ENCODE measurements around the gene ZHX3.

The ZHX3 gene

GRCh38 chr20:41167481-41168253 lies 149.9 kb downstream of the ZHX3 start:
- no peak for DNase-seq

DNA sequence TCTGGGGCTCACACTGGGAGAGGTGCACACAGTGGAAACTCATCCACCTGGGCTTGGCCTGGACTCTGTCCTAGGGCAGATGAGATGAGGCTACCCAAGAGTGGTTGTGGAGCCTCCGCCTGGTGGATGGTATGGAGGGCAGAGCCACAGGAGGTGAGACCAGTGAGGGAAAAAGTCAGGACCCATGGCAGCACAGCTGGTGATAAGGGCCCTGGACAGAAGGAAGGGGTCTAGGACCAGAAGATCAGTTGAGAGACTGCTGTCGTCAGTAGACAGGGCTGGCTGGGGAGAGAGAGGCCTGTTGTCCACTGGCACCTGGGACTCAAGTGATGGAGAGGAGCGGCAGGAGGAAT lies 150.4 kb downstream of the ZHX3 start:
- no peak for DNase-seq

- no peak for DNase-seq
Measured at GRCh38 chr20:41166201-41167117, 151.1 kb downstream of the ZHX3 start.

DNA sequence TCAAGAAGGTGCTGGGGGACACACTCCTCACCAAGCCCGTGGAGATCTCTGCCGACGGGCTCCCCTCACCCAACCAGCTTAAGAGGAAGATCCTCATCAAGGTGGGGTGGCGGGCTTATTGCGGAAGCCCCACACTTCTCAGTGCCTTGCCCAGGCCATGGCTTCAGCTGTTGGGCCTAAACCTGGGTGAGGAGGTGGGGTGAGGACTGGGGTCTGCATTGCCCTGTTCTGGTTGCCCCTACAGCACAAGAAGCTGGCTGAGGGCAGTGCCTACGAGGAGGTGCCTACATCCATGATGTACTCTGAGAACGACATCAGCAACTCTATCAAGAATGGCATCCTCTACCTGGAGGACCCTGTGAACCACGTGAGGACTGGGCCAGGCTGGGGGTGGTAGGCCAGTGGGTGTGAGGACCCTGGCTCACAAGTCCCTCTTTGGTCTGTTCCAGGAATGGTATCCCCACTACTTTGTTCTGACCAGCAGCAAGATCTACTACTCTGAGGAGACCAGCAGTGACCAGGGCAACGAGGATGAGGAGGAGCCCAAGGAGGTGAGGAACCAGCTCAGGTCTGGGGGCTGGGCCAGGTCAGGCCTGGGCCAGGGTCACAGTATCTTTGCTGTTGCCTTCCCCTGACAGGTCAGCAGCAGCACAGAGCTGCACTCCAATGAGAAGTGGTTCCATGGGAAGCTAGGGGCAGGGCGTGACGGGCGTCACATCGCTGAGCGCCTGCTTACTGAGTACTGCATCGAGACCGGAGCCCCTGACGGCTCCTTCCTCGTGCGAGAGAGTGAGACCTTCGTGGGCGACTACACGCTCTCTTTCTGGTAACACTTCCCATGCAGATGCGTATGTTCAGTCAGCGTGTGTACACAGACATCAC lies 152.3 kb downstream of the ZHX3 start:
- DNase-seq: no peak

GRCh38 chr20:41163821-41164220 lies 153.7 kb downstream of the ZHX3 start:
- DNase-seq: no peak

DNA sequence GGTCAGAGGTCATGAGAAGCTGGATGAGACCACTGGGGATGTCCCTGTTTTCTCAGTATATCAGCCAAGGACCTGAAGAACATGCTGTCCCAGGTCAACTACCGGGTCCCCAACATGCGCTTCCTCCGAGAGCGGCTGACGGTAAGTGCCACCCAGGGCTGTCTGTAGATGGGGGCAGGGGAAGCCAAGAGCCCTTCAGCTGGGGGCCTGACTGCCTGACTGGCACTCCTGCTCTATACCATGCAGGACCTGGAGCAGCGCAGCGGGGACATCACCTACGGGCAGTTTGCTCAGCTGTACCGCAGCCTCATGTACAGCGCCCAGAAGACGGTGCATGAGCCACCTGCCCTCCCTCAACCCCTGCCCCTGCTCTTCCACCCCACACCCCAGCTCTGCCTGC lies 155.1 kb downstream of the ZHX3 start:
- DNase-seq: no peak

GRCh38 chr20:41161886-41162285 lies 155.6 kb downstream of the ZHX3 start:
- DNase-seq: no peak

GRCh38 chr20:41160686-41161085 lies 156.8 kb downstream of the ZHX3 start:
- no peak for DNase-seq

GRCh38 chr20:41159547-41159946 lies 158.0 kb downstream of the ZHX3 start:
- DNase-seq: no peak

DNA sequence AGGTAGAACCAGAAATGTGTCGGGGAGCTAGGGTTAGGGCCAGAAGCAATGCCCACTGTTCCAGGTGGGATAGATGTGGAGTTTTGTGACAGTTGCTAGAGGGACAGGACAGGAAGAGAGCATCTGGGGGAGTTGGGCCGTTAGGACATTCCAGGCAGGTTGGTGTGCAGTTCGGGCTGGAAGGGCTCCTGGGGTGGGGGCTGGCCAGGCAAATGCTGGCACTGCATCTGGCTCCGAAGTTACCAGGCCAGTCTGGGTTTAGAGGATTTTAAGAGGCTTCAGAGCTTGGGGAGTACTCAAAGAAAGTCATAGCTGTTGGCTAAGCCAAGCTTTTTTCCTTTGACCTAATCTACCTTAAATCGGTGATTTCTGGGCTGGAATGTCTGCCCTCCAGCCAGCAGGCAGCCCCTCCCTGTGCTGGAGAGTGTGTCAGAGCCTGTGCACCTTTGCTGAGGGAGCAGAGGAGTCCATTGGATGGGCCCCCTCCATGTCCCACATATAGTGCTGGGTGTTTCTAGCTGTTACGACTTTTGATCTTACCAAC lies 159.4 kb downstream of the ZHX3 start:
- no peak for DNase-seq

GRCh38 chr20:41155261-41155660 lies 162.3 kb downstream of the ZHX3 start:
- no peak for DNase-seq

GRCh38 chr20:41154436-41155176 lies 162.9 kb downstream of the ZHX3 start:
- DNase-seq: no peak

DNA sequence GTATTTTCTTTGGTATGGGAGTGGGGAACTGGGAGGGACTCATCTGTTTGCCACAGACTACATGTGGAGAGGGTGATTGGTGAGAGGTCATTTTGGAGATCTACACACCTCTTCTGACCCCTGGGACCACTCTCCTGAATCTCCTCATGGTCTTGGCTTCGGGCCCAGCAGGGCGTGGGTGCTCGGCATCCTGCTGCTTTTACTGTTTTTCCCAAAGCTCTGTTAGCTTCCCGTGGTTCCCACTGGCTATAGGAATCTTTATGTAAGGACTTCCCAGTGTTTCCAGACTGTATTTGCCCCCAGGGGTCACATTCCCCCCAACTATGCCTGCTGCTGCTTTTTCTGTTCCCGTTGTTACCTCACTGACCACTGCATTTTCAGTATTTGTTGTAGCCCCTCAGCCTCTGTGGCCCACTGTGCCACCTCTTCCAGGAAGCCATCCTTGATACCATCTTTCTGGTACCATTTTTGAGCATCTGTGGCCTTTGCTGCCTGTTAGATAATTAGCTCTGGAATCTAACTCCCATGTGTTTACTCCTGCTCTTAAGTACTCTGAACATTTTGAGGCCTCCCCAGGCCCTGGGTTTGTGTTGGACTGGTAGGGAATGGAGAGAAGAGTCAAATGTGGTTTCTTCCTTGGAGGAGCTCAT lies 165.3 kb downstream of the ZHX3 start:
- DNase-seq: no peak

GRCh38 chr20:41151134-41151869 lies 166.2 kb downstream of the ZHX3 start:
- DNase-seq: no peak

DNA sequence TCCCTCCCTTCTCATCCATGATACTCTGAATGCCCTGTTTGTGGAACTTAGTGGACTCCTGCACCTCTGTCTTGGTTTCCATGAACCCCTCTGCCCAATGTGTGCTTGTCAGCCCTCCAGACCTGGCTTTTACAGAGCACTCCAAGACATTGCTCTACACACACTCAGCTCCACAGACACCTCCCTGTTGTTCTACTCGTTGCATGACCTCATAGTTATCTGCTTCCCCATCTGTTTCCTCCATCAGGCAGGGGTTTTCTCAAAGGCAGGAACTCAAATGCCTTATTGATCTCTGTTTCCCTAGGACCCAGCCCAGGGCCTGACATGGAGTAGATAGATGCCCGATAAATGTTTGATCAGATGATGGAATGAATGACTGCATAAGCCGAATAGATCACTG lies 166.9 kb downstream of the ZHX3 start:
- DNase-seq: no peak

GRCh38 chr20:41148942-41149341 lies 168.6 kb downstream of the ZHX3 start:
- DNase-seq: no peak

DNA sequence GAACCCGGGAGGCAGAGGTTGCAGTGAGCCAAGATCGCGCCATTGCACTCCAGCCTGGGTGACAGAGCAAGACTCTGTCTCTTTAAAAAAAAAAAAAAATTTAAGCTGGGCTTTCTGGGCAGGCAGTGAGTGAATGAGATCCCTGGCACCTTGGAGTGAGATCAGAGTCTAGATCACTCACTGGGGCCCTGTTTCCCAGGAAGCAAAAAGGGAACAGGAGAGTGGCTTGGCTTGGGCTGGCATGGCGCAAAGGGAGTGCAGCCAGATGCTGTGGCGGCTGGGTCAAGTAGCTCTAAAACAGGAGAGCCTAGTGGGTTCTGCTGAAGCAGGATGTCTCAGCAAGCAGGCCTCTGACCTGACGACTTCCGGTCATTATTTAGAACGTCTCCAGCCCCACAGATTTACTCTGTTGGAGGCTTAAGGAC lies 169.8 kb downstream of the ZHX3 start:
- DNase-seq: no peak

DNA sequence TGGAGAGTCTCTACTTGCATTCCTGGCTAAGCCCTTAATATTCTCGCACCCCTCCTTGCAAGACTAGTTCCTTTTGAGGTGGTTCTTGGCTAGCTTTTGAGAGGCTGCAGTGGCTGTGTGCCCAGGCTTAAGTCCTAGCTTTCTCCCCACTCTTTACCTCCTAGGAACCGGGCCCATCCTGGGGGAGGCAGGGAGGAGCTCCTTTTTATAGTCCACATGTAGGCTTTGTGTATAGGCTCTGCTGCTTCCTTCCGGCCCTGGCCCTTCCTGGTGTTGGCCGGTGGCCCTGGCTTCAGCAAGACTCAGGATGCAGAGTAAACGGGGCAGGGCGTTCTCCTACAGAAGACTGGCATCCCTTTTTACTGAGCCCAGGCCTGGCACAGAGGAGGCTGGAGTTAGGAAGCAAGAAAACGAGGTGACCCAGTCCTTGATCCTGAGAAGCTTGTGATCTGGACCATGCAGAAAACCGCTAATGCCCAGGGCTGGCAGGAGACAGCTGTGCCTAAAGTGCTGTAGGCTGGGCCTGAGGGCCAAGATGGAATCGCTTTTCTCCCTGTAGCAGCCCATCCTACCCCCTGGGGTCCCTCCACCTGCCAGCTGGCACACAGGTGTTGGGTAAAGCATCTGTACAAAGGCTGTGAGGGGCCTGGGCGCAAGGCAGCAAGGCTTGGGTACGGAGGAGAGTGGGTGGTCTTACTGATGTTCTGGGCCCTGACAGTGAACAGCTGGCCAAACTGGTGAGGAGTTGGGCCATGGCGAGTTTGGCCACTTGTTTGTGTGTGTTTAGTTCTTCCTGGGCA lies 171.5 kb downstream of the ZHX3 start:
- no peak for DNase-seq

DNA sequence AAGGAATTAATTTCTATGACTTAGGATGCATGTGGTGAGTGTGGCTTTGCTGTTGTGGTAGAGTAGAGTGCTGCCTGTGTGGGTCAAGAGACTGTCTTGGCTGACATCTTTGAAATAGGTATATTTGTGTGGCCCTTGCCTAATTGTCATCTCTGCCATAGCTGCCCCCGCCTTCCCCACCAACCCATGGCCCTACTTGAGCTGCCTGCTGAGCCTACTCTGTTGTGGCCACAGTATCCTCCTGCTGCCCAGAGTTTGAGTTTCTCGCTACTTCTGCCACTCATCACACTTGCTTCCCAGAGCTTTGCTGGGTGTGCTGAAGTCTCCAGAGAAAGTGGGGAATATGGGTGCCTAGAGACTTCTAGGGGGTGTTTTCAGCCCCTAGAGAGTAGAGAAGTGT lies 172.2 kb downstream of the ZHX3 start:
- no peak for DNase-seq

DNA sequence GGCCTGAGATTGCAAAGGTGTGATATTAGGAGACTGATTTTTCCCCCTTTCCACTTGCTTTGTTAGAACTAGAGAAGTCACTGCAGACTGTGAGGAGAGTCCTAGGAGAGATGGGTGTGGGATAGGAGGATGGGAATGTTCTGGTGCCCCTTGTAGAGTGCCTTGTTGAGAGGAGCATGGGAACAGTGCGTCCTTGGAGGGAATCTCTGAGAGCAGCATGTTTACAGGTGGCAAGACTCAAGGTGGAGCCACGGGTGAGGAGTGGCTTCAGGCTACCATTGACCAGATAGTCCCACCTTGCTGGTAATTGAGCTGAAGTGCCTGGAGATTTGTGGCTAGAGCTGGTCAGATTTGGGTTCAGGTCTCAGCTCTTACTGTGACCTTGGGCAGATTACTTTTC lies 174.2 kb downstream of the ZHX3 start:
- DNase-seq: no peak

Measured in fibroblast of skin of right quadriceps (primary cell).